Adrenal gland (tissue), 12 donors: ENCODE data around the gene UST. TPM values are rescaled to one million over a fixed set of nuclear protein-coding genes. Genes with fewer than 3 reads are reported as not detected.
A peak's percentile ranks its signal among the peaks of the same experiment; 100 is the strongest.

Experiments used
- DNase-seq, 7 donors: peaks; one replicate each; pipeline ENCODE4 v3.0.0-alpha.2; 2019 to 2020
- H3K27ac ChIP-seq, 5 donors: fragments of 200-600 bp; sonication (generic) in 4 of 5; 1 replicate in 3 of 5; 2 replicates in 2 of 5; pipeline versions ENCODE4 v1.5.1 to v1.8.0; 2016 to 2020; ENCODE audit warnings: mild to moderate bottlenecking in 1 of 5
- H3K27me3 ChIP-seq: fragments of 200-600 bp; 2 replicates; pipeline ENCODE4 v1.8.0; 2021
- H3K36me3 ChIP-seq, 2 donors: fragments of 200-600 bp; replicated peaks in 1 of 2; 1 replicate in 1 of 2; 2 replicates in 1 of 2; pipeline versions ENCODE4 v1.5.1 to v1.8.0; 2018 to 2022
- H3K4me1 ChIP-seq, 2 donors: fragments of 200-600 bp; replicated peaks in 1 of 2; 1 replicate in 1 of 2; 2 replicates in 1 of 2; pipeline versions ENCODE4 v1.5.1 to v1.8.0; 2018 to 2021
- H3K4me3 ChIP-seq, 4 donors: fragments of 200-600 bp; sonication (generic) in 3 of 4; one replicate each; pipeline ENCODE4 v1.5.1; 2016 to 2018
- H3K9me3 ChIP-seq, 3 donors: fragments of 200-600 bp; sonication (generic) in 1 of 3; replicated peaks in 1 of 3; 1 replicate in 2 of 3; 2 replicates in 1 of 3; pipeline versions ENCODE4 v1.5.1 to v1.8.0; 2016 to 2021
- POLR2A ChIP-seq, 2 donors: fragments of 450-650 bp; IDR thresholded peaks; one replicate each; pipeline ENCODE4 v1.6.1; 2017; ENCODE audit warnings: antibody characterized with exemption in 2 of 2, mild to moderate bottlenecking in 2 of 2, moderate library complexity in 1 of 2
- WGBS, 4 donors: extraction: QIAGEN DNeasy Blood & Tissue Kit in 2 of 4; methylation state at CpG; one replicate each; pipeline versions ENCODE4 v1.1.5 to v1.1.7; 2013 to 2017; 5-methylcytosine and 5-hydroxymethylcytosine counted together
- intact Hi-C, 2 donors: fragments of 100-400 bp; cut with DNase I; formaldehyde crosslinking; loops; one replicate each; pipeline versions ENCODE4 v1.14.1 to v1.15.0; 2022 to 2023
- polyA plus RNA-seq, 3 donors: library from polyadenylated mRNA; stranded (reverse); fragments of 200-250 nt in 2 of 3; fragments of 350-450 nt in 1 of 3; fragmentation: Illumina TruSeq in 1 of 3; extraction: RNeasy Lipid Tissue Mini Kit (QIAGEN cat#74804) in 1 of 3; gene quantifications; one replicate each; pipeline ENCODE4 v1.2.3, GENCODE V29; 2013 to 2014
- total RNA-seq, 9 donors: library from RNA; depleted of rRNA in 4 of 9; stranded (reverse); fragments of >200 nt in 4 of 9; fragments of 120-200 nt in 1 of 9; fragmentation: NEBNext Ultra II Directional in 1 of 9; extraction: Animal tissue kit (Norgen Biotek cat#: 25700) in 1 of 9; gene quantifications; one replicate each; pipeline versions ENCODE4 v1.1.0 to v1.2.4, GENCODE V29; 2013 to 2023
- TF ChIP-seq, protein P1 (sequence below), 6 experiments: fragments of 450-650 bp in 4 of 6; fragments of 200-600 bp in 2 of 6; sonication (generic) in 1 of 6; IDR thresholded peaks; 1 replicate in 5 of 6; 2 replicates in 1 of 6; pipeline versions ENCODE4 v1.5.1 to v1.8.0; 2016 to 2021; ENCODE audit warnings: antibody characterized with exemption in 6 of 6, mild to moderate bottlenecking in 2 of 6, moderate library complexity in 1 of 6
- donor health status: healthy with polysubstance abuse.
- donor health status: Bipolar disorder and iron deficiency.
- donor health status: DM: yes; HTN: yes; CAD: no.
- donor health status: DM: no; HTN: no; CAD: no.
- donor health status: DM: no; HTN: no; CAD: no.
- donor health status: DM: yes; HTN: yes; CAD: no.

UST gene
- total and polyA plus RNA-seq, 12 donors: 5.9 to 37.4 (median 18.3) TPM

DNA sequence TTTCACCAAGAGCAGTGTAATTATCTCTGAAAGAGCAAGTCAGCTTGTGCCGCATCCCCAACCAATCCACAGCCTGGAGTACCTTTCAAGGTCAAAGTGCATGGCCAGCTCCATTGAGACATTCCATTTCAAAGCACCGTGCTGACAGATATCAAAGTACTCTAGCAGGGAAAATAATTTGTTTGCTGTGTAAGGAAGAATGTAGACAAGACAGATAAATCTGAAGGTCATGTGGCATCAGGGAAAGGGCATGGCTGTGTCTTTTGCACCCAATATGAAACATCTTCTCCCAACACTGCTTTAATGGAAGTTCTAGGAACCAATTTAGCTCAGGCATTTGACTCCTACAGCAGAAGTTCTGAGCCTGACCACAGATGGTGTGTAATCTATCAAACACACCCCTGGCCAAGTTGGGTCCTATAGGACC, 328.0 kb downstream of the UST start:
- H3K4me3 ChIP-seq: no peak overlapping the region
- intact Hi-C loops: loop anchor here in 1 of 2 donors (5.0 kb wide), 1 partner anchor 48 kb away; no protein-coding TSS in a partner anchor
- no peak overlapping the region for H3K27ac ChIP-seq
- 43 to 71% (median 47%) methylated on average over 1 to 2 of the region's 2 CpGs for WGBS, 4 donors
- H3K9me3 ChIP-seq: no peaks in the 10 kb centered on the region
- no peaks in the 10 kb centered on the region for H3K27me3 ChIP-seq
- no peak for DNase-seq
- H3K4me1 ChIP-seq: peaks cover 7 to 25% of the 10 kb centered on the region in 2 donors
- TF ChIP-seq, protein P1, sequence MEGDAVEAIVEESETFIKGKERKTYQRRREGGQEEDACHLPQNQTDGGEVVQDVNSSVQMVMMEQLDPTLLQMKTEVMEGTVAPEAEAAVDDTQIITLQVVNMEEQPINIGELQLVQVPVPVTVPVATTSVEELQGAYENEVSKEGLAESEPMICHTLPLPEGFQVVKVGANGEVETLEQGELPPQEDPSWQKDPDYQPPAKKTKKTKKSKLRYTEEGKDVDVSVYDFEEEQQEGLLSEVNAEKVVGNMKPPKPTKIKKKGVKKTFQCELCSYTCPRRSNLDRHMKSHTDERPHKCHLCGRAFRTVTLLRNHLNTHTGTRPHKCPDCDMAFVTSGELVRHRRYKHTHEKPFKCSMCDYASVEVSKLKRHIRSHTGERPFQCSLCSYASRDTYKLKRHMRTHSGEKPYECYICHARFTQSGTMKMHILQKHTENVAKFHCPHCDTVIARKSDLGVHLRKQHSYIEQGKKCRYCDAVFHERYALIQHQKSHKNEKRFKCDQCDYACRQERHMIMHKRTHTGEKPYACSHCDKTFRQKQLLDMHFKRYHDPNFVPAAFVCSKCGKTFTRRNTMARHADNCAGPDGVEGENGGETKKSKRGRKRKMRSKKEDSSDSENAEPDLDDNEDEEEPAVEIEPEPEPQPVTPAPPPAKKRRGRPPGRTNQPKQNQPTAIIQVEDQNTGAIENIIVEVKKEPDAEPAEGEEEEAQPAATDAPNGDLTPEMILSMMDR (IDR thresholded peaks at IDR 0.05): no peak
- no peak for TF ChIP-seq POLR2A (IDR thresholded peaks at IDR 0.05)
- H3K36me3 ChIP-seq: no peaks in the 10 kb centered on the region

DNA sequence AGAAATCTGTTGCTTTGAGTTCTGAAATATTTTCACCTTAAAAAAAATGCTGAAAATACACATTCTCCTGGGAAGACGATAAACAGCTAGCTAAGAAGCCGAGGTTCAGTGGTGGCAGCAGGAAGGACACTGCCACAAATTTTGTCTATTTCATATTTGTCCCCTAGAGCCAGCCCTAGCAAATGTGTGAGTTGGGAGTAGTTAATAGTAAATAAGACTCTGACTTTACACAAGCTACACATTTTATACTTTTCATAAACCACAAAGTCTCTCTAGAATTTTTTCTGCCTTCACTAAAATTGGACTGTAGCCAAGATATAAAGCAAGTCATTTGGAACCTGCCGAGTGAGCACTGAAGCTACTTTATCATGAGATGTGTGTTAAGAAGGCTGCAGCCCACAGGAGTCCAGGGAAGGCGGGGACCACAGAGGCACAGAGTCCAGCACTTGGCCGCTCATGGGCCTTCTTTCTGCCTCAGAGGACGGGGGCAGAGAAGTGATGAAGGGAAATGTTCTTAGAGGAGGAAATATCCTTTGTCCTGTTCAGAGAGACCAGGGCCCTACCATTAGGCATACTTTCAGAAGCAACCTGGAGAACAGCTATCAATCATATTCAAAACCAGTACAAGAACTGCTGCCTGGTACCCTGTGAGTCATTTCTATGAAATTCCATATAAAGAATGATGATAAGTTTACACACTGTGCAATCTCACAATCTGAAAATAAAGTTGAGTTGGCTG, 329.0 kb downstream of the UST start:
- TF ChIP-seq, protein P1 (IDR thresholded peaks at IDR 0.05): no peak
- no peak for TF ChIP-seq POLR2A (IDR thresholded peaks at IDR 0.05)
- Histone ChIP-seq H3K27ac (peak overlapping the region in 1 of 5 donors; percentile 42), H3K27me3 (no peaks in the 10 kb centered on the region), H3K4me3 (no peak overlapping the region), H3K4me1 (peaks cover 7 to 31% of the 10 kb centered on the region in 2 donors), H3K36me3 (no peaks in the 10 kb centered on the region), H3K9me3 (no peaks in the 10 kb centered on the region)
- 76 to 82% (median 79%) methylated on average over 6 of the region's 6 CpGs for WGBS, 4 donors
- intact Hi-C loops: loop anchor here in 1 of 2 donors (5.0 kb wide), 1 partner anchor 48 kb away; no protein-coding TSS in a partner anchor
- no peak for DNase-seq

DNA sequence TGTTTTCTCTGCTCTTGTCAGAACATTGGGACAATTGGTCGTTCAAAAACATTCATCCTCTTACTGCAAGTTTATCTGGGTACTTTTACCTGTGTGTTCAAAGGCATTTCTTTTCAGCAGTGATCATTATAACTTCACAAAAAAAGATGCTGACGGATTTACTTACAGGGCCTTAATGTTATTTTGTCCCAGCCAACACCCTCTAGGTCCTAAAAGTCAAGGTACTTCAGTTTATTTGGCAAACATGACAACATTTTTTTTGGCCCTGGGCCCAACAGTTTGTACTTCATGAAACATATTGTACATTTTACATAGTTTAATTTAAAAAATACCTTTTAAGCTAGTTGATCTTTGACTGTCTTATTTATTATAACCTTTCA, 329.5 kb downstream of the UST start:
- intact Hi-C loops: loop anchor here in 1 of 2 donors (5.0 kb wide), 1 partner anchor 49 kb away; no protein-coding TSS in a partner anchor
- no peak for DNase-seq
- no peaks in the 10 kb centered on the region for H3K9me3 ChIP-seq
- no peaks in the 10 kb centered on the region for H3K36me3 ChIP-seq
- H3K4me3 ChIP-seq: no peak overlapping the region
- TF ChIP-seq POLR2A (IDR thresholded peaks at IDR 0.05): no peak
- TF ChIP-seq, protein P1 (IDR thresholded peaks at IDR 0.05): no peak
- no peaks in the 10 kb centered on the region for H3K27me3 ChIP-seq
- peak overlapping the region in 1 of 5 donors; percentile 42 for H3K27ac ChIP-seq
- WGBS, 4 donors: 46 to 66% (median 51%) methylated on average over 2 of the region's 2 CpGs
- peaks cover 7 to 31% of the 10 kb centered on the region in 2 donors for H3K4me1 ChIP-seq

DNA sequence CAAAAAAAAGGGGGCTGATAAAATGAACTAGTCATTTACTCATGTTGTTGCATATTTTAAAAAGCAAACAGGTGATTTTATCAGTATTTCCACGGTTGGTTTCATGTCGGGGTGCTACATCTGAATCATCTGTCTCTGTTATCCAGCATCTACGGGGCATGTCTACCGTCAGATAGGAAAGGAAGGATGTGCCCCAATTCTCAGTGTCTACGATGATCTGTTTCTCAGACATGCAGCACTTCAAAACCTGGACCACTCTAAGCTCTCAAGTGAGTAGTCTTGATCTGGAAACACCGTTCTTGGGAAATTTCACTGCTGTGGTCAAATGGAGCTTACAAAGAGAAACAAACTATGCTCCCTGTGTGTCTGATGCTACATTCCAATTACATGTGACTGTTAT, 330.4 kb downstream of the UST start:
- peaks cover 7 to 33% of the 10 kb centered on the region in 2 donors for H3K4me1 ChIP-seq
- no peak overlapping the region for H3K4me3 ChIP-seq
- H3K27ac ChIP-seq: no peak overlapping the region
- WGBS, 4 donors: 76 to 90% (median 81%) methylated on average over 6 of the region's 6 CpGs
- DNase-seq: no peak
- no peaks in the 10 kb centered on the region for H3K9me3 ChIP-seq
- no peaks in the 10 kb centered on the region for H3K36me3 ChIP-seq
- intact Hi-C loops: loop anchor here in 1 of 2 donors (5.0 kb wide), 1 partner anchor 50 kb away; no protein-coding TSS in a partner anchor
- TF ChIP-seq, protein P1 (IDR thresholded peaks at IDR 0.05): no peak
- no peak for TF ChIP-seq POLR2A (IDR thresholded peaks at IDR 0.05)
- H3K27me3 ChIP-seq: no peaks in the 10 kb centered on the region
